ENCODE data around the gene STXBP2. TPM values are rescaled to one million over a fixed set of nuclear protein-coding genes. Genes with fewer than 3 reads are reported as not detected.

Gene STXBP2
- total RNA-seq, 2 donors from 2014 or later = 119 to 126 TPM

GRCh38 chr19:7636317-7636690 is 606 bp upstream of the STXBP2 start:
- H3K36me3 Mint-ChIP-seq (ENCODE audit: low read depth) = peaks cover 14% of the 10 kb centered on the region
- Histone ChIP-seq H3K27ac (ENCODE audit: low read depth, low read length) (no peak overlapping the region), H3K36me3 (ENCODE audit: control insufficient read depth, insufficient read depth, low read length) (peaks cover 10% of the 10 kb centered on the region), H3K4me3 (ENCODE audit: low read length) (peak overlapping the region; percentile 86), H3K9me3 (ENCODE audit: control insufficient read depth, low read length) (no peaks in the 10 kb centered on the region), H3K27me3 (ENCODE audit: control insufficient read depth, insufficient read depth, low read length, poor library complexity, severe bottlenecking) (peaks cover 23% of the 10 kb centered on the region), H3K9ac (ENCODE audit: extremely low read depth, low read length, poor library complexity, severe bottlenecking) (no peak overlapping the region), H3K4me1 (ENCODE audit: control insufficient read depth, insufficient read depth, low read length) (no peaks in the 10 kb centered on the region)
- no peaks in the 10 kb centered on the region for H3K4me1 Mint-ChIP-seq
- H3K27me3 Mint-ChIP-seq (ENCODE audit: insufficient read depth) = peaks cover 30% of the 10 kb centered on the region
- peak overlapping the region; percentile 77 for H3K4me3 Mint-ChIP-seq
- H3K27ac Mint-ChIP-seq = no peak overlapping the region
- no peak for DNase-seq
- WGBS, 2 experiments (ENCODE audit: insufficient coverage in 1 of 2, insufficient read length in 1 of 2) = 69 to 80% methylated on average over 16 of the region's 16 CpGs
- no peak for TF ChIP-seq CTCF (conservative IDR thresholded peaks at IDR 0.05)
- no peaks in the 10 kb centered on the region for H3K9me3 Mint-ChIP-seq

- Histone ChIP-seq H3K4me3 (ENCODE audit: low read length) (peak overlapping the region; percentile 86), H3K4me1 (ENCODE audit: control insufficient read depth, insufficient read depth, low read length) (no peaks in the 10 kb centered on the region), H3K27ac (ENCODE audit: low read depth, low read length) (no peak overlapping the region), H3K9ac (ENCODE audit: extremely low read depth, low read length, poor library complexity, severe bottlenecking) (peak overlapping the region; percentile 72), H3K27me3 (ENCODE audit: control insufficient read depth, insufficient read depth, low read length, poor library complexity, severe bottlenecking) (peaks cover 23% of the 10 kb centered on the region), H3K36me3 (ENCODE audit: control insufficient read depth, insufficient read depth, low read length) (peaks cover 10% of the 10 kb centered on the region), H3K9me3 (ENCODE audit: control insufficient read depth, low read length) (no peaks in the 10 kb centered on the region)
- peaks cover 14% of the 10 kb centered on the region for H3K36me3 Mint-ChIP-seq (ENCODE audit: low read depth)
- no peaks in the 10 kb centered on the region for H3K4me1 Mint-ChIP-seq
- no peaks in the 10 kb centered on the region for H3K9me3 Mint-ChIP-seq
- peak overlapping the region; percentile 77 for H3K4me3 Mint-ChIP-seq
- H3K27ac Mint-ChIP-seq = peak overlapping the region; percentile 84
- TF ChIP-seq CTCF (conservative IDR thresholded peaks at IDR 0.05) = no peak
- peaks cover 30% of the 10 kb centered on the region for H3K27me3 Mint-ChIP-seq (ENCODE audit: insufficient read depth)
- no peak for DNase-seq
- WGBS, 2 experiments (ENCODE audit: insufficient coverage in 1 of 2, insufficient read length in 1 of 2) = 46 to 55% methylated on average over 14 to 30 of the region's 30 CpGs
These were observed 705 bp downstream of the STXBP2 start for GRCh38 chr19:7637374-7638256.

DNA sequence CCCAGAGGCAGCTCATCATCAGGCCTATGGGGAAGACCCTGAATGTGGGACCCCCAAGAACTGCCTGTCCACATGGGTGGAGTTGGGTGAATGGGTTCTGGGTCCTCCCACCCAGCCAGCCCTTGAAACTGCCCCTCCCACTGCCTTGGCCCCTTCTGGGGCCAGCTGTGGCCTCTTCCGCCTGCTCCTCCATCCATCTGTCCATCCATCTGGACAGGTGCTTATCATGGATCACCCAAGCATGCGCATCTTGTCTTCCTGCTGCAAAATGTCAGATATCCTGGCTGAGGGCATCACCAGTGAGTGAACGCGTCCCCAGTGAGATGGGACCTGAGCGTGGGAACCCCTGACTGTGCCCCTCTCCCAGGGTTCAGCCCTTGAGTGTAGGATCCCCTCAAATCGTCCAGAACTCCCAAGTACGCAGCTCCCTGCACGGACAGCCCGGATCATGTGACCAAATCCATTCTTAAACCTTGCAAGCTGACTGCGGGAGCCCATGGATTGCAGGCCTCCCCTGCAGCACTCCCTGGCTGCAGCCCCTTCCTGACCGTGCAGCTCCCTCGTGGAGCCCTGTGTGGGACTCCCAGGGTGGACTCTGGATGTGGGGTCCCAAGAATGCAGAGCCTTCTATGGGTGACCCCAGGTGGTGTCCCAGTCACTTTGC is 2.0 kb downstream of the STXBP2 start:
- H3K9me3 Mint-ChIP-seq = peaks cover 2% of the 10 kb centered on the region
- TF ChIP-seq CTCF (conservative IDR thresholded peaks at IDR 0.05) = no peak
- Histone ChIP-seq H3K9me3 (ENCODE audit: control insufficient read depth, low read length) (no peaks in the 10 kb centered on the region), H3K27ac (ENCODE audit: low read depth, low read length) (no peak overlapping the region), H3K4me3 (ENCODE audit: low read length) (no peak overlapping the region), H3K9ac (ENCODE audit: extremely low read depth, low read length, poor library complexity, severe bottlenecking) (no peak overlapping the region), H3K36me3 (ENCODE audit: control insufficient read depth, insufficient read depth, low read length) (peaks cover 10% of the 10 kb centered on the region), H3K4me1 (ENCODE audit: control insufficient read depth, insufficient read depth, low read length) (no peaks in the 10 kb centered on the region), H3K27me3 (ENCODE audit: control insufficient read depth, insufficient read depth, low read length, poor library complexity, severe bottlenecking) (peaks cover 23% of the 10 kb centered on the region)
- no peak for DNase-seq
- no peak overlapping the region for H3K27ac Mint-ChIP-seq
- peaks cover 22% of the 10 kb centered on the region for H3K36me3 Mint-ChIP-seq (ENCODE audit: low read depth)
- peaks cover 28% of the 10 kb centered on the region for H3K27me3 Mint-ChIP-seq (ENCODE audit: insufficient read depth)
- H3K4me3 Mint-ChIP-seq = peak overlapping the region; percentile 77
- H3K4me1 Mint-ChIP-seq = no peaks in the 10 kb centered on the region
- 91 to 93% methylated on average over 12 of the region's 12 CpGs for WGBS, 2 experiments (ENCODE audit: insufficient coverage in 1 of 2, insufficient read length in 1 of 2)
